ENCODE results near the gene UBE2V1. TPM values are rescaled to one million over a fixed set of nuclear protein-coding genes. Genes with fewer than 3 reads are reported as not detected.

The UBE2V1 gene
- polyA plus RNA-seq, 2 of the 4 experiments (the other 2 are of a cell fraction), result 129 to 141 TPM

- H3K27ac ChIP-seq, result peak overlapping the region in 1 of 2 experiments; percentile 65; a peak in 3 of 6 replicates
- ATAC-seq (no peak), DNase-seq (ENCODE audit: low read depth in 1 of 2, low spot score in 1 of 2) (no peak), FAIRE-seq (no peak)
- H3K9me3 ChIP-seq, result no peaks in the 10 kb centered on the region
- H3K4me2 ChIP-seq, result no peak overlapping the region
- H3K4me1 ChIP-seq, result peaks cover 23% of the 10 kb centered on the region
- CTCF ChIA-PET, result interaction anchor here (1.2 to 7.4 kb wide), 4 partner anchors 30 to 62 kb away, joined by 3 to 66 read pairs (median 21); no protein-coding TSS in a partner anchor
- POLR2A ChIA-PET, result no interaction called here
- TF ChIP-seq SMC3 (IDR thresholded peaks at IDR 0.05) (no peak), POLR2AphosphoS2 (conservative IDR thresholded peaks at IDR 0.05; ENCODE audit: low read length) (no peak), RCOR1 (IDR thresholded peaks at IDR 0.05; ENCODE audit: low read depth, low read length) (no peak), FOSB (CRISPR knock-in tag; IDR thresholded peaks at IDR 0.05) (no peak), RNF2 (IDR thresholded peaks at IDR 0.05; ENCODE audit: borderline replicate concordance, low read depth) (no peak), BCL3 (IDR thresholded peaks at IDR 0.05) (no peak), CBX8 (IDR thresholded peaks at IDR 0.05) (no peak), SREBF2 (IDR thresholded peaks at IDR 0.05) (no peak), NR3C1 (IDR thresholded peaks at IDR 0.05) (no peak), GATA3 (IDR thresholded peaks at IDR 0.05; ENCODE audit: borderline replicate concordance) (no peak), MYC (IDR thresholded peaks at IDR 0.05; ENCODE audit: borderline replicate concordance, low read length) (no peak)
- WGBS (ENCODE audit: missing lambda C conversion rate), result 84% methylated on average over 17 of the region's 17 CpGs
- no peak overlapping the region for H3K4me3 ChIP-seq
These were observed 72.3 kb downstream of the UBE2V1 start for GRCh38 chr20:50040432-50041245.

GRCh38 chr20:50039706-50040431 lies 73.1 kb downstream of the UBE2V1 start:
- TF ChIP-seq BCL3 (IDR thresholded peaks at IDR 0.05) (no peak), CTCF (IDR thresholded peaks at IDR 0.05) (no peak), USF2 (IDR thresholded peaks at IDR 0.05) (no peak), POLR2AphosphoS2 (conservative IDR thresholded peaks at IDR 0.05; ENCODE audit: low read length) (no peak), HOXB5 (CRISPR knock-in tag; IDR thresholded peaks at IDR 0.05) (no peak), HOXB13 (CRISPR knock-in tag; IDR thresholded peaks at IDR 0.05; ENCODE audit: low read depth) (no peak), CHD2 (IDR thresholded peaks at IDR 0.05; ENCODE audit: low read length, partially characterized antibody) (no peak), FOSL2 (IDR thresholded peaks at IDR 0.05) (no peak), FOSL2 (CRISPR knock-in tag; IDR thresholded peaks at IDR 0.05) (no peak), MAFK (IDR thresholded peaks at IDR 0.05; ENCODE audit: partially characterized antibody) (no peak), RNF2 (IDR thresholded peaks at IDR 0.05; ENCODE audit: borderline replicate concordance, low read depth) (no peak), SMC3 (IDR thresholded peaks at IDR 0.05) (no peak), CBX2 (IDR thresholded peaks at IDR 0.05; ENCODE audit: borderline replicate concordance, low read depth) (no peak), EHMT2 (IDR thresholded peaks at IDR 0.05; ENCODE audit: low read depth) (no peak), TFCP2L1 (CRISPR knock-in tag; IDR thresholded peaks at IDR 0.05) (no peak), JUN (IDR thresholded peaks at IDR 0.05) (no peak), E2F6 (IDR thresholded peaks at IDR 0.05; ENCODE audit: borderline replicate concordance, low read depth) (no peak), ZC3H11A (IDR thresholded peaks at IDR 0.05) (no peak), ATOH8 (CRISPR knock-in tag; IDR thresholded peaks at IDR 0.05; ENCODE audit: low read depth) (no peak)
- 76% methylated on average over 8 of the region's 10 CpGs for WGBS (ENCODE audit: missing lambda C conversion rate)
- CTCF ChIA-PET, result interaction anchor here (1.2 to 7.4 kb wide), 3 partner anchors 31 to 61 kb away, joined by 3 to 66 read pairs (median 27); no protein-coding TSS in a partner anchor
- peaks cover 30% of the 10 kb centered on the region for H3K4me1 ChIP-seq
- ATAC-seq (no peak), FAIRE-seq (no peak), DNase-seq (ENCODE audit: low read depth in 1 of 2, low spot score in 1 of 2) (no peak)
- peak overlapping the region in 1 of 2 experiments; percentile 65; a peak in 3 of 6 replicates for H3K27ac ChIP-seq
- H3K9me3 ChIP-seq, result no peaks in the 10 kb centered on the region
- no peak overlapping the region for H3K4me2 ChIP-seq
- POLR2A ChIA-PET, result no interaction called here
- H3K4me3 ChIP-seq, result no peak overlapping the region
